GM10266 (cell line): ENCODE measurements around the gene NEK7.

Experiments
- DNase-seq: peaks from one replicate; pipeline ENCODE4 v3.0.0; 2012; ENCODE audit errors: extremely low spot score
- TF ChIP-seq, protein P1 (sequence below): IDR thresholded peaks from 2 replicates; pipeline ENCODE4 v1.5.1; 2012; ENCODE audit warnings: mild to moderate bottlenecking, low read depth; ENCODE audit not compliant: control insufficient read depth, insufficient read depth; ENCODE audit errors: missing control alignments

NEK7 gene

DNA sequence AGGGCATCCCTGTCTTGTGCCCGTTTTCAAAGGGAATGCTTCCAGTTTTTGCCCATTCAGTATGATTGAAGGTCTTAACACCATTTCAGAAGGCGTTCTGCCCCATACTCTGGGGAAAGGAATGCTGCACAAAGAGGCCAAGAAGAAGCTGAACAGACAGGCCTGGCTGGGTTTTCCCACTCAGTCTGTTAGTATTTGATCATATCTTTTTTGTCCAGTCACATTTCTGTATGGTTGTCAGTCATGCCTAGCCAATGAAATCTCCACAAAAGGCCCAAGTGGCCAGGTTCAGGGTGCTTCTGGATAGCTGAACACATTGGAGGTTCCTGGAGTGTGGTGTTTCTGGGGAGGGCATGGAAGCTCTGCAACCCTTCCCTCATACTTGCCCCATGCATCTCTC, 72.1 kb downstream of the NEK7 start:
- no peak for DNase-seq
- TF ChIP-seq, protein P1, sequence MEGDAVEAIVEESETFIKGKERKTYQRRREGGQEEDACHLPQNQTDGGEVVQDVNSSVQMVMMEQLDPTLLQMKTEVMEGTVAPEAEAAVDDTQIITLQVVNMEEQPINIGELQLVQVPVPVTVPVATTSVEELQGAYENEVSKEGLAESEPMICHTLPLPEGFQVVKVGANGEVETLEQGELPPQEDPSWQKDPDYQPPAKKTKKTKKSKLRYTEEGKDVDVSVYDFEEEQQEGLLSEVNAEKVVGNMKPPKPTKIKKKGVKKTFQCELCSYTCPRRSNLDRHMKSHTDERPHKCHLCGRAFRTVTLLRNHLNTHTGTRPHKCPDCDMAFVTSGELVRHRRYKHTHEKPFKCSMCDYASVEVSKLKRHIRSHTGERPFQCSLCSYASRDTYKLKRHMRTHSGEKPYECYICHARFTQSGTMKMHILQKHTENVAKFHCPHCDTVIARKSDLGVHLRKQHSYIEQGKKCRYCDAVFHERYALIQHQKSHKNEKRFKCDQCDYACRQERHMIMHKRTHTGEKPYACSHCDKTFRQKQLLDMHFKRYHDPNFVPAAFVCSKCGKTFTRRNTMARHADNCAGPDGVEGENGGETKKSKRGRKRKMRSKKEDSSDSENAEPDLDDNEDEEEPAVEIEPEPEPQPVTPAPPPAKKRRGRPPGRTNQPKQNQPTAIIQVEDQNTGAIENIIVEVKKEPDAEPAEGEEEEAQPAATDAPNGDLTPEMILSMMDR = no peak

DNA sequence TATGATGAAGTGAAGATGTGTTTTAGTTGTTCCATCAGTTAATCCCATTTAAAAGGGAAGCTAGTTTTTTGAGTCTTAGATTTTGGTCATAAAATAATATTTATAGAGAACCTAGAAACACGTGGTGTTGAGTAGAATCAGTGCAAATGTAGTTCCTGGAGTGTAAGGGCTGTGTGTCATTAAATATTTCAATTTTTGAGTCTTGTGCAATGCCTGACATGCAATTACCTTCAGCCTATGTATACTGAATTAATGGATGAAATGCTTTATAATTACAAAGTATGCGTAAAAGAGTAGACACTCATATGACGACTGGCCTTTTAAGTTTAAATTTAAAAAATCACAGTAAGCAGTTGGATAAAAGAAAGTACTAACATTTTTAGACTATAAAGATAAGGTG, 75.0 kb downstream of the NEK7 start:
- no peak for DNase-seq
- TF ChIP-seq, protein P1 = no peak

DNA sequence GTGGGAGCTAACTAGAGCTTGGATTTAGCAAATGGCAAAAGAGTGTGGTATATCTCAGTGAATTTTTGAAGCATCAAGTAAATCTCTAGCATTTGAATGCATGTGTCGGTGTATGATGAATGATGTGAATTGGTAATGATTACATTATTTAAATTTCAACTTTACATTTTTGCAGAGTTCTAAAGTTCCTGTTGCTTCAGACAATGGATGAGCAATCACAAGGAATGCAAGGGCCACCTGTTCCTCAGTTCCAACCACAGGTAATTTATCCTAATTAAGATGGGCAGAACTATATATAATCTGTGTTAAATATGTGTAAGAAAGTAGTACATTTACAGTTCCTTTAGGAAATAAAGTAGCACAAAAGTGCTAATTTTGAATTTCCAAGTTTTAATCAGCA, 75.6 kb downstream of the NEK7 start:
- TF ChIP-seq, protein P1 = no peak
- DNase-seq = no peak

DNA sequence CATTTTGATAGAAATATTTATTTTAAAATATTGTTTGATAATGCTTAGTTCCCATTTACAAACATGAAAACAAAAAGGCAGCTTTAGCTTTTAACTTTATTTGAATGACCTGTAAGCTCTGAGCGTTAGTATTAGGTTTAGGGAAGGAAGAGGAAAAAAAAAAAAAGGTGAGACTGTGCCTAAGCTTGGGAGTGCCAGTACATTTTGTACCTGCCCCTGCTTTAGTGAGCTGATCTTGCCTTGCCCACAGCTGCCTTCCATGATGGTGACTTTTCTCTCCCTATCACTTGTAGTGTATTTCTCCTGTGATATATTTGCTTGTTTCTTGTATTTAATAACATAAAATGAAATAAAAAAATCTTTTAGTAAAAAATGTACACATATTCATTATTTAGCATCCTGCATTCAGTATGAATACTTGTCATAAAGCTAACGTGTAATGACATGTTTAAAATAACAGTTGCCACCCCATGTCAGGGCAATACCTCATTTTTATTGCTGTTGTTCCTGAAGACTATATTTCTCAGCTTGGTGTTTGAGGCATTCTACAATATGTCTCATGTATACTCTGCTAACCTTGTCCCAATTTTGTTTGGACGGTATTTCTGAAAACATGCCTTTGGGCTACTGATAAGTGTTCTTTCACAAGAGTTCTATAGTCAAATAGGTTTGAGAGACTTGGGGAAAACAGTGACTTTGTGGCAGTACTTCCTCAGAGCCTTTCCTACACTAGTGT, 76.3 kb downstream of the NEK7 start:
- TF ChIP-seq, protein P1 = no peak
- DNase-seq = no peak

DNA sequence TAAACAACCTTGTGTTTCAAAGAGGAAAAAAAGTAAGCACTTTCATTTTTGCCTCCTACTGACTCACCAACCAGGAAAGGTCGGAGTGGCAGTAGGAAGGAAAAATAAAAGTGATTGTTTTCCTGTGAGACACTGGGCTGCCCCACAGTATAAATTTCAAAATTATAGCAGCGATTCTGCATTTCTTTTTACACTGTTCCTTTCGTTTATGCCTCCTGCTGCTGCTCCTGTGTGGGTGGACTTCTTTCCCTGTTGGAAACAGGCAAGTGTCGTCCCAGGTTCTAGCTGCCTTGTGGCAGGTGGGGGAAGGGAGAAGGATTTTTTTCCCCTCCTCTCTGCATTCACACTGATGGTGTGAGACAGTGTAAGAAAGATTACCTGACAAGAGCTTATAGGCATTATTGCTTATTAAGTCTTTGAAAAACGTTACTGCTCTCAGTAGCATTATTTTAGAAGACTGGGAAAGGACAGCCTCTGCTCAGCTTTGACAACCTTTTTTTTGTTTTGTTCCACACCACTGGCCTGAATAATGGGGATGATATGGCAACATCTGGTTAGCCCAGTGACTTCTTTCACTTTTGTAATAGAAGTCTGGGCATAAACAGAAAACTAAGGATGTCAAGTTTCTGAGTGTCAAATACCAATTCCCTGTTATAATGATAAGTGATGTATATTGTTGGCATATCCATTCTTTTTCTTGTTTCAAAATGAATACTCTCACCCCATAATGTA, 77.9 kb downstream of the NEK7 start:
- TF ChIP-seq, protein P1 = no peak
- no peak for DNase-seq

DNA sequence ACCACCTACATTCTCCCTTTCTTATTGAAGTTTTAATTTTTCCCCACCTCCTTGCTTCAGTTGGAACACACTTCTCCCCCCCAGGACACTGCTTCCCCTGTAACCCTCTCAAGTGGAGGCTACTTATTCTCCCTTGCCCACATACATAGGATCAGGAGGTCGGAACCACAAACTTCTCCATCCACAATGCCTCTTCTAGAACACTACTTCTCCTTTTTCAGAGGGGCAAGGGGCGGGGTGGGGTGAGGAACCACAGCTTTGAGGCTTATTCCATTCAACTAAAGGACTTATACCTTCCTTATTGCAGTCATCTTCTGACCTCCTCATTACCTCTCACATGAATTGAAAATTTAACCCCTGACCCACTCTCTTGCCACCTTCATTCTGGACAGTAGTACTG, 81.3 kb downstream of the NEK7 start:
- DNase-seq = no peak
- TF ChIP-seq, protein P1 = no peak

DNA sequence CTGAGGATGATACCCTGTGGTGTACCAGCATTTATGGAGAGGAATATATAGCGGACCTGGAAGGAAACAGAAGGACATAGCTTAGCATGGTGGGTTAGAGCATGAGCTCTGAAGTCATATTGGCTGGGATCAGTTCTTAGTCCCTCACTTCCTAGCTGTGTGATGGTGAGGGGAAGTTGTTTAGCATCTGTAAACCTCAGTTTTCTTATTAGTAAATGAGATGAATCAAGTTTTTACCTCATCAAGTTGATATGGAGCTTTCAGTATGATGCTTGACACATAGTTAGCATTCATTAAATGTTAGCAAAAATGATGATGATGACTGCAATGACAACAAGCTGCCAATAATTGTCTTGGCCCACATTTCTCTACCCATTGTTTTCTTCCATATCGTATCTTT, 84.8 kb downstream of the NEK7 start:
- no peak for DNase-seq
- TF ChIP-seq, protein P1 = no peak
